Measurements from ENCODE around the gene FETUB.

Gene FETUB, protein sequence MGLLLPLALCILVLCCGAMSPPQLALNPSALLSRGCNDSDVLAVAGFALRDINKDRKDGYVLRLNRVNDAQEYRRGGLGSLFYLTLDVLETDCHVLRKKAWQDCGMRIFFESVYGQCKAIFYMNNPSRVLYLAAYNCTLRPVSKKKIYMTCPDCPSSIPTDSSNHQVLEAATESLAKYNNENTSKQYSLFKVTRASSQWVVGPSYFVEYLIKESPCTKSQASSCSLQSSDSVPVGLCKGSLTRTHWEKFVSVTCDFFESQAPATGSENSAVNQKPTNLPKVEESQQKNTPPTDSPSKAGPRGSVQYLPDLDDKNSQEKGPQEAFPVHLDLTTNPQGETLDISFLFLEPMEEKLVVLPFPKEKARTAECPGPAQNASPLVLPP

DNA sequence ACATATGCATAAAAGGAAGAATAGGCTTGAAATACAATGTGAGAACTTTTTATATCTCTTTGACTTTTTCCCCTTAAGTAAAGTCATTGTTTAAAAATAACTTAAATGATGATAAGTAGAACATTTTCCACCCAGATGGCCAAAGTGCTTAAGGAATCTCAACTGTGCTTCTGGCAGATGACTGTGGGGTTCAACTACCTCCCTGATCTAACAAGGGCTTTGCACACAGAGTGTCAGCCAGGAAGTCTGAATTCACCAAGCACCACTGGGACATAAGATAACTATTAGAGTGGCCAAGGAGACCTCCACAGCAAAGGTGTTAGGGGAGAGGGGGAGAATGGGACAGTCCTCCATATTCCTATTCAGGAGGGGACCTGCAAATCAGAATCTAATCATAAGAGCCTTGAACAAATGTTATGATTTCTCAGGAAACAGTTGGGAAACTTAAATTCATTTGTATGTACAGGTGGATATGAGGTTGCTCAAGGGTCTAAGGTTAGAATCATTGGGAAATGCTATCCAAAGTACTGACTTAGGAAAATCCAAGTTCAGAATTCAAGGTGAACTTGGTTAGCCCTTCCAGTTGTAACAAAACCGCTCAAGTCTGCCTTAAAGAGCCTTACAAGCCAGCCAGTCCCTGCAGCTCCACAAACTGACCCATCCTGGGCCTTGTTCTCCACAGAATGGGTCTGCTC is at the start of gene FETUB:
FETUB (plus strand) TSS at position 622 of the 695 bp plus-strand sequence; CDS start at position 684, 62 bp downstream.
- H3K27me3 Mint-ChIP-seq, result peaks cover 10% of the 10 kb centered on the region
- intact Hi-C loops (cut with micrococcal nuclease), result no loop called here
- H3K4me1 Mint-ChIP-seq (ENCODE audit: low read depth), result no peaks in the 10 kb centered on the region
- H3K4me3 Mint-ChIP-seq, result no peak within 1 kb of the TSS
- H3K27ac Mint-ChIP-seq, result no peak within 1 kb of the TSS
- H3K9me3 Mint-ChIP-seq, result no peaks in the 10 kb centered on the region
- H3K36me3 Mint-ChIP-seq (ENCODE audit: low read depth), result no peaks in the 10 kb centered on the region

DNA sequence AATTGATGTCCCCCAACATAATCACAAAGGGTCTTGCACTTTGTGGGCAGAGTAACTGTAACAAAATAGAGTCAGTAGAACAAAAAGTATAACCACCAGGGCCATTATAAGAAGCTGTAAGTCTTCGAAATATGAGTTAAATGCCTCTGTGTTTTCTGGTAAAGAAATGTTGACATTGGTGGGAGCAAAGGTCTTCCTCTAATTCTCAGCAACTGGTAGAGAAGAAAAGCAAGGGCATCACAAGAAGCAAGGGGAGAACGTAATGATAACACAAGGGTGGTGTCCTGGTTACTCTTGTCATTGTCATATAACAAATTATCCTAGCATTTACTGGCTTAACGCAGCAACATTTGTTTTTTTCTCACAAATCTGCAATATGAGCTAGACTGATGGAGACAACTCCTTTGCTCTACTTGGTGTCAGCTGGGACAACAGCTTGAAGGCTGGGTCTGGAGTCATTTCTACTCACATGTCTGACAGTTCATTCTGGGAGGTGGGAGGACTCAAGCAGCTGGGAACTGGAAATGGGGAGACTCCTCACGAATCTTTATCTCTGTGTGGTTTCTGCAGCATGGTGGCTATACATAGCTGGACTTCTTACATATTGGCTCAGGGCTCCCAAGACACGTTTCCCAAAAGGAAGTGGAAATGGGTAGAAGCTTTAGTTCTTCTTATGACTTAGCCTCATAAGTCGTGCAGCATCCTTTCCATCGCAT is 49.5 kb upstream of the FETUB start:
- intact Hi-C loops (cut with micrococcal nuclease), result no loop called here
- H3K27me3 Mint-ChIP-seq, result no peaks in the 10 kb centered on the region
- H3K36me3 Mint-ChIP-seq (ENCODE audit: low read depth), result peaks cover 9% of the 10 kb centered on the region
- no peak overlapping the region for H3K4me3 Mint-ChIP-seq
- H3K9me3 Mint-ChIP-seq, result no peaks in the 10 kb centered on the region
- no peak overlapping the region for H3K27ac Mint-ChIP-seq
- H3K4me1 Mint-ChIP-seq (ENCODE audit: low read depth), result no peaks in the 10 kb centered on the region

DNA sequence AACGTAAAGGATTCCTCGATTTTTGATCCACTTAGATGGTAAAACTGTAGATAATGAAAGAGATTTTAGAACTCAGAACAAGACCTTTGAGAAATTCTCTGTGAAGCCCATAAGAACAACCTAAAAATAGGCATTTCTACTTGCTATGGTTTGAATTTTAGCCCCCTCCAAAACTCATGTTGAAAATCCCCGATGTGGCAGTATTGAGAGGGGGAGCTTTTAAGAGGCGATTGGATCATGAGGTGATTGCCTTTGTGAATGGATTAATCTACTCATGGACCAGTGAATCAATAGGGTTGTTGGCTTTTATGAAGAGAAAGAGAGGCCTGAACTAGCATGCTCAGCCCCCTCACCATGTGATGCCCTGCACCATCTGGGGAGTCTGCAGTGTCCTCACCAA is 47.5 kb upstream of the FETUB start:
- peaks cover 3% of the 10 kb centered on the region for H3K27me3 Mint-ChIP-seq
- intact Hi-C loops (cut with micrococcal nuclease), result no loop called here

DNA sequence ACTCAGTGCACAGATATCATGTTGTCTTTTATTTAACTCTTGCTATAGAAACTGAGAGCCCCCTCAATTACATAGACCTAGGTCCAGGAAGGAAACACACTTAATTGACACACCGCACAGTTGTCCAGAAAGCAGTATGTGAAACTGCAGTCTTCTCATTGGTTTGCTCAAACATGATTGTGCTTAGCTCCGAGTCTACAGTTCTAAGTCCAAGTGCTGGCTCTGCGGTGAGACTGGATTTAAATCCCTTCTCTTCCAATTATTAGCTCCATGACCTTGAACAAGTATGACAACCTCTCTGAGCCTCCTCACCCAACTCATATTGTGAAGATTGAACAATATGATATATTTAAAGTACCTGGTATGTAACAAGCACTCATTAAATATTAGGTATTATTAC is 46.3 kb upstream of the FETUB start:
- H3K9me3 Mint-ChIP-seq, result no peaks in the 10 kb centered on the region
- intact Hi-C loops (cut with micrococcal nuclease), result no loop called here

More for the DNA sequence above, 47.5 kb upstream of the FETUB start:
- Mint-ChIP-seq H3K4me1 (ENCODE audit: low read depth) (peaks cover 5% of the 10 kb centered on the region), H3K4me3 (no peak overlapping the region), H3K36me3 (ENCODE audit: low read depth) (no peaks in the 10 kb centered on the region), H3K27ac (no peak overlapping the region), H3K9me3 (no peaks in the 10 kb centered on the region)

DNA sequence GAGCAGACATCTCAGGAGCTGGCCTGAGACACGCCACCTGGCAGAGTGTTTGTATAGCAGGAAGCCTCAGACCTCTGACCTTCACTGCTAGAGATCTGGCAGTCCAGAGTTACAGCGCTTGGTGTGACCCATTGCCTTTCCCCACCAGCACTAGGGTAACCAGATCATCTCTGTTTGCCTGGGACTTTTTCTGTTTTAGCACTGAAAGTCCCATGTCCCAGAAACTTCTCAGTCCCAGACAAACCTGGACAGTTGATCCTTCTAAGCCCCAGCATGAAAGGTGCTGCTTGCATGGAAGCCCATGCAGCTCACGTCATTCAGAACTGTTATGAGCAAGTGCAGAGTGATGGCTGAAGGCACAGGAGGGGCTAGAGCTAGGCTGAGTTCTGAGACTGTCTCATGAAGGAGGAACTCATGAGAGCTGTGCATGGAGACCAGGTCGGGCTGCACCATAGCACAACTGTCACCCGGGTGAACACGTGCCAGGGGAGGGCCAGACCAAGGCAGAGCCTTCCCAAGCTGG is 45.5 kb upstream of the FETUB start:
- intact Hi-C loops (cut with micrococcal nuclease), result no loop called here
- H3K36me3 Mint-ChIP-seq (ENCODE audit: low read depth), result no peaks in the 10 kb centered on the region
- H3K4me3 Mint-ChIP-seq, result no peak overlapping the region
- peaks cover 5% of the 10 kb centered on the region for H3K27me3 Mint-ChIP-seq
- H3K4me1 Mint-ChIP-seq (ENCODE audit: low read depth), result peaks cover 5% of the 10 kb centered on the region
- no peak overlapping the region for H3K27ac Mint-ChIP-seq
- no peaks in the 10 kb centered on the region for H3K9me3 Mint-ChIP-seq

More for the DNA sequence above, 46.3 kb upstream of the FETUB start:
- Mint-ChIP-seq H3K27me3 (peaks cover 5% of the 10 kb centered on the region), H3K4me1 (ENCODE audit: low read depth) (peaks cover 5% of the 10 kb centered on the region), H3K27ac (no peak overlapping the region), H3K4me3 (no peak overlapping the region), H3K36me3 (ENCODE audit: low read depth) (no peaks in the 10 kb centered on the region)

DNA sequence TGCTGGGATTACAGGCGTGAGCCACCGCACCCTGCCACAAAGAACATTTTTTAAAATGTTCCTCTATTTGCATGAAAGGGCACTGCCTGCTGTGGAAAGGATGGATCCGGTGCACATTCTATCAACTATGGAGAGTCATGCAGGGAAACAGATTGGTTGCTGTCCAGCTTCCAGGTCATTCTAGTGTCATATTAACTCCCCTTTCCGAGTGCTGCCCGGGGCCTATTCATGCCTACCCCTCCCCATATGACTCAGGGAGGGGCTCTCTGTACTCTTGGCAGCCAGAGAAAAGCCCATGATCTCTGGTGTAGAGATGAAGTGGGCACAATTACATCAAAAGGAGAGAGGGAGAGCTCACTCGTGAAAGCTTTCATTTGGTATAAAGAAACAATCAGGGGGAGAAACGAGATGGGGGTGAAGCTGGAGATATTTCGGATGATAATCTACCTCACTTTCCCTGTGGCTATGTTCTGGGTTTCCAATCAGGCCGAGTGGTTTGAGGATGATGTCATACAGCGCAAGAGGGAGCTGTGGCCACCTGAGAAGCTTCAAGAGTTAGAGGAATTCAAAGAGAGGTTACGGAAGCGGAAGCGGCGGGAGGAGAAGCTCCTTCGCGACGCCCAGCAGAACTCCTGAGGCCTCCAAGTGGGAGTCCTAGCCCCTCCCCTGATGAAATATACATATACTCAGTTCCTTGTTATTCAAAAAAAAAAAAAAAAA is 43.5 kb upstream of the FETUB start:
- Mint-ChIP-seq H3K9me3 (no peaks in the 10 kb centered on the region), H3K27me3 (peaks cover 5% of the 10 kb centered on the region), H3K4me1 (ENCODE audit: low read depth) (peaks cover 5% of the 10 kb centered on the region), H3K36me3 (ENCODE audit: low read depth) (no peaks in the 10 kb centered on the region), H3K27ac (no peak overlapping the region), H3K4me3 (no peak overlapping the region)
- intact Hi-C loops (cut with micrococcal nuclease), result no loop called here

DNA sequence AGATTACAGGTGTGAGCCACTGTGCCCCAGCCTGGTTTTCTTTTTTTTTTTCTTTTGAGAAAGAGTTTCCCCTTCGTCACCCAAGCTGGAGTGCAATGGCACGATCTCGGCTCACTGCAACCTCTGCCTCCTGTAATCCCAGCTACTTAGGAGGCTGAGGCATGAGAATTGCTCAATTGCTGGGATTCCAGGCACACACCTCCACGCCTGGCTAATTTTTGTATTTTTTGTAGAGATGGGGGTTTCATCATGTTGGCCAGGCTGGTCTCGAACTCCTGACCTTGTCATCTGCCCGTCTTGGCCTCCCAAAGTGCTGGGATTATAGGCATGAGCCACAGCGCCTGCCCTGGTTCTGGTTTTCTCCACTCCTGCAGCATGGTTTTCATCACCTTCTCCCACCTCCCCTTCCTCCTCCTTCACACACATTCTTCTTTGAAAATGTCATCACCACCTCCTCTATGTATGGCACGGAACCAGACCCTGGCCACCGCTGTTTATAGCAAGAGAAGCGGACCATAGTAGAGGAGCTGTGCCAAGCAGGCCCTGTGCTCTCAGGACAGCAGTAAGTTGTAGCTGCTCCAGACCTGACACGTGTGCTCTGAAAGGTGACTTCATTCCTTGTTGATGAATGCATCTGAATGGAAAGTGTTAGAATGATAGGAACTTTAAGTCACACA is 42.0 kb upstream of the FETUB start:
- intact Hi-C loops (cut with micrococcal nuclease), result no loop called here
- no peak overlapping the region for H3K4me3 Mint-ChIP-seq
- H3K27ac Mint-ChIP-seq, result no peak overlapping the region
- no peaks in the 10 kb centered on the region for H3K9me3 Mint-ChIP-seq
- peaks cover 5% of the 10 kb centered on the region for H3K4me1 Mint-ChIP-seq (ENCODE audit: low read depth)
- peaks cover 5% of the 10 kb centered on the region for H3K27me3 Mint-ChIP-seq
- H3K36me3 Mint-ChIP-seq (ENCODE audit: low read depth), result no peaks in the 10 kb centered on the region

DNA sequence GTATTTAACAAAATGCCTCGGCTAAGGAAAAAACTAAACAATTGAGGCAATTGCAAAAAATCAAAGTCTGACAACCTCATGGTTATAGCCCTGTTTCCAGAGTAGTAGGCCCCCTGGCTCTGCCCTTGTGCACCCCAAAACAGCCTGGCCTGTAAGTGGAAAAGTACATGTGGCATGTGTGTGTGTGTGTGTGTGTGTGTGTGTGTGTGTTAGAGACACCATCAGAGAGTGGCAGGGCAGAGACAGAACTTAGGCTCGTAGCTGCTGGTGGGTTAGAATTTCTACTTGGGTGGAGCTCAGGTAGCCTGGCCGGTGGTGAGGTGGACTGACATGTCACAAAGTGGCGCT is 41.4 kb upstream of the FETUB start:
- Mint-ChIP-seq H3K27me3 (peaks cover 5% of the 10 kb centered on the region), H3K36me3 (ENCODE audit: low read depth) (no peaks in the 10 kb centered on the region), H3K4me3 (no peak overlapping the region), H3K4me1 (ENCODE audit: low read depth) (peaks cover 5% of the 10 kb centered on the region), H3K9me3 (no peaks in the 10 kb centered on the region), H3K27ac (no peak overlapping the region)
- intact Hi-C loops (cut with micrococcal nuclease), result no loop called here

DNA sequence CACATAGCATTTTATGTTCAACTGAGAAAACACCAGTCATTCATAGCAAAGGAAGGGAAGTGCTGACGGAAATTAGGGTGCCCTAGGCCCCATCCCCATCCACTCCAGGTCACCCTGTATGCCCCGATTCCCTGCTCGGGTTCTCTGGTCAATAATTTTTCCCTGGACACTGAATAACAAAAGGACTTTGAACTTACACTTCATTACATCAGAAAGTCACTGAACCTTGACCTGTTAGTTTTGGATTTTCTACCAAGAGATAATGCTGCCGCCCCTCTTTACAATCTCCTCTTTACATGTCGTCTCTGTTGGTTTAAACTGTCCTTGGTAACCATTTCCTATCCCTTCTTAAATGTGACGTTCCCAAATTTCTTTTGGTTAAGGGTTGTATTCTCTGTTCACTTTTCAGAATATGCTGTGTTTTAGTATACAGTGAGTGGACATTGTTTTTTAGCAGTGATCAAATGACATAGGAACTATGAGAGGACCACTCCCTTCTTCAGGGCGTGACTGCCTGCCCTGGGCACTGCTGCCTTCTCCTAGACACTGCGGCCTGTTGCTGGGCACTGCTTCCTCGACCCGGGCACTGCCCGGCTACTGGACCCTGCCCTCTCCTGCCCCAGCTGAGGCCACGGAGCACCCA is 40.9 kb upstream of the FETUB start:
- Mint-ChIP-seq H3K36me3 (ENCODE audit: low read depth) (no peaks in the 10 kb centered on the region), H3K4me3 (no peak overlapping the region), H3K27ac (no peak overlapping the region), H3K9me3 (no peaks in the 10 kb centered on the region), H3K4me1 (ENCODE audit: low read depth) (peaks cover 5% of the 10 kb centered on the region), H3K27me3 (peaks cover 5% of the 10 kb centered on the region)
- intact Hi-C loops (cut with micrococcal nuclease), result no loop called here

DNA sequence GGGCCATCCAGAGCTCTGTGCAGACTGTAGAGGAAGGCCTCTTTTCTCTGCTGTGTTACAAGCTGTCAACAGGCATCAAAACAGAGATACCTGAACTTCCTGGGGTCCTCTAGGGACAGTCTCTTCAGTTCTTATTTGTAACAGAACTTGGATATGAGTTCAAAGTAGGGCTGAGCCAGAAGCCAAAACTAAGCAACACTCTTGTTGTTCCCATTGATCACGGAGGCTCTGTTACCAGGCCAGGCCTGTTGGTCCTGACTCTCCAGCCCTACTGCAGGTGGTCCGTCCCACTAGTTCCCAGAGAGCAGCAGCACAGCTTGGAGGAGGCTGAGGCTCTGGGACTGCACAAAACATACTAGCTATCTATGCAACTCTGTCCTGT is 40.4 kb upstream of the FETUB start:
- no peaks in the 10 kb centered on the region for H3K36me3 Mint-ChIP-seq (ENCODE audit: low read depth)
- H3K4me3 Mint-ChIP-seq, result no peak overlapping the region
- H3K27ac Mint-ChIP-seq, result no peak overlapping the region
- intact Hi-C loops (cut with micrococcal nuclease), result no loop called here
- H3K4me1 Mint-ChIP-seq (ENCODE audit: low read depth), result peaks cover 5% of the 10 kb centered on the region
- H3K9me3 Mint-ChIP-seq, result no peaks in the 10 kb centered on the region
- H3K27me3 Mint-ChIP-seq, result peaks cover 5% of the 10 kb centered on the region

DNA sequence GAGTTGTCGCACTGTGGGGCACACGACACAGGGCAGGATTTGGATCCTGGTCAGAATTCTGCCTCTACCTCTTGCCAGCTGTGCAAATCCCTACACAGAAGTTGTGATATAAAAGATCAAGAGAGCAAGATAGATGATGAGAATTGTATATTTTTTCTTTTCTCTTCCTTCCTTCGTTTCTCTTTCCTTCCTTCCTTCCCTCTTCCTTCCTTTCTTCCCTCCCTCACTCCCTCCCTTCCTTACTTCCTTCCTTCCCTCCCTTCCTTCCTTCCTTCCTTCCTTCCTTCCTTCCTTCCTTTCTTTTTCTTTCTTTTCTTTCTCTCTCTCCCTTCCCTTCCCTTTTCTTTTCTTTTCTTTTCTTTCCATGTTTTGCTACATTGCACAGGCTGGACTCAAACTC is 39.3 kb upstream of the FETUB start:
- intact Hi-C loops (cut with micrococcal nuclease), result no loop called here
- no peaks in the 10 kb centered on the region for H3K9me3 Mint-ChIP-seq
- H3K4me1 Mint-ChIP-seq (ENCODE audit: low read depth), result peaks cover 5% of the 10 kb centered on the region
- peaks cover 5% of the 10 kb centered on the region for H3K27me3 Mint-ChIP-seq
- H3K27ac Mint-ChIP-seq, result no peak overlapping the region
- H3K4me3 Mint-ChIP-seq, result no peak overlapping the region
- no peaks in the 10 kb centered on the region for H3K36me3 Mint-ChIP-seq (ENCODE audit: low read depth)

DNA sequence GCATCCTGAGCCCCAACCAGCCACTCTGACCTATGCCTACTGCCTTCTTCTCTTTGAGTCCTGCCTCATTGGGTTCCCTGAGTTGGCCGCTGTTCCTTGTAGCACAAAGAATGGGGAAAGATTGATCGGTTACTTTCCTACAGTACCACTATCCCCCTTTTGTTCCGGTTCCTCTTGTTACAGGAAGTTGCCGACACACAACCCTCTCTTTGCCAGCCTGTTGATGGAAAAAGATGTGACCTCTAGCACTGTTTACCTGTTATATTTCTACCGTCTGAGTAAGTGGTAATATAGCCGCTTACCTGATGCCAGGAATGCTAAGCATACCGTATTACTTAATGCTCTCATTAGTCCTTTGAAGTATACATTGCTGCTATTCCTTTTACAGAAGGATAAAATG is 37.0 kb upstream of the FETUB start:
- Mint-ChIP-seq H3K4me1 (ENCODE audit: low read depth) (no peaks in the 10 kb centered on the region), H3K9me3 (no peaks in the 10 kb centered on the region), H3K27me3 (no peaks in the 10 kb centered on the region), H3K4me3 (no peak overlapping the region), H3K36me3 (ENCODE audit: low read depth) (no peaks in the 10 kb centered on the region), H3K27ac (no peak overlapping the region)
- intact Hi-C loops (cut with micrococcal nuclease), result no loop called here

DNA sequence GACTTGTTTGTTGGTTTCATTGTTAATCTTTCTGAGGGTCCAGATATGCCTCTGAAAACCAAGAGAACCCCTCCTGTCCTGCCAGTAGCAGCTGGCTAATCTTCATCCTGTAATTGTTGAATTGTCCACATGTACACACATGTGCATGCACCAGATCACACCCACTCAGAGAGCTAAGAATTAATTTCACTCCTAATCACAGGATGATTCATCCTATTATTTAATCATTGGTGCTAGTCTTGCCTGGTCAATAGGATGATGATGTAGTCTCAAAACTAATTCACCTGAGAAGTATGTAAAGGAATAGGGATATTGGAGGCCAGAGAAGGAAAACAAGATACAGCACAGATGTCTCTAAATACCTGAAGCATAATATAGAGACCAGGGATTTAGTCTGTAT is 35.1 kb upstream of the FETUB start:
- H3K36me3 Mint-ChIP-seq (ENCODE audit: low read depth), result no peaks in the 10 kb centered on the region
- no peaks in the 10 kb centered on the region for H3K9me3 Mint-ChIP-seq
- H3K27me3 Mint-ChIP-seq, result no peaks in the 10 kb centered on the region
- intact Hi-C loops (cut with micrococcal nuclease), result no loop called here
- no peaks in the 10 kb centered on the region for H3K4me1 Mint-ChIP-seq (ENCODE audit: low read depth)
- H3K27ac Mint-ChIP-seq, result no peak overlapping the region
- H3K4me3 Mint-ChIP-seq, result no peak overlapping the region
